Neural cell (in vitro differentiated cells): ENCODE results near the gene MYRF. TPM values are rescaled to one million over a fixed set of nuclear protein-coding genes. Genes with fewer than 3 reads are reported as not detected.

Source experiments
- H2AFZ ChIP-seq: fragments of 200-600, 300-800 bp; sonication (generic), shearing (Covaris generic); 2 replicates; pipeline ENCODE4 v1.6.0; 2014; ENCODE audit warnings: low read depth, mild to moderate bottlenecking, antibody characterized with exemption, low read length, moderate library complexity
- H3F3A ChIP-seq: fragments of 200-600 bp; shearing (Covaris generic); 2 replicates; pipeline ENCODE4 v1.6.1; 2016; ENCODE audit warnings: mild to moderate bottlenecking, moderate library complexity, mixed read lengths, antibody characterized with exemption, low read length; ENCODE audit not compliant: insufficient read depth, poor library complexity, severe bottlenecking
- H3K27ac ChIP-seq: fragments of 200-600, 300-800 bp; sonication (generic), shearing (Covaris generic); 2 replicates; pipeline ENCODE4 v1.5.1; 2014; ENCODE audit warnings: mild to moderate bottlenecking, low read length, moderate library complexity
- H3K27me3 ChIP-seq: fragments of 300-800, 200-600 bp; sonication (generic), shearing (Covaris generic); 2 replicates; pipeline ENCODE4 v1.6.0; 2014; ENCODE audit warnings: mild to moderate bottlenecking, low read depth, low read length, moderate library complexity; ENCODE audit not compliant: insufficient read depth
- H3K36me3 ChIP-seq: fragments of 300-800, 200-600 bp; sonication (generic), shearing (Covaris generic); 2 replicates; pipeline ENCODE4 v1.5.1; 2014; ENCODE audit warnings: mild to moderate bottlenecking, antibody characterized with exemption, low read length, moderate library complexity; ENCODE audit not compliant: insufficient read depth
- H3K4me2 ChIP-seq: fragments of 300-800, 200-600 bp; sonication (generic), shearing (Covaris generic); 2 replicates; pipeline ENCODE4 v1.6.0; 2014; ENCODE audit warnings: mild to moderate bottlenecking, low read length
- H3K4me3 ChIP-seq: fragments of 300-800, 200-600 bp; sonication (generic), shearing (Covaris generic); 2 replicates; pipeline ENCODE4 v1.5.1; 2014; ENCODE audit warnings: mild to moderate bottlenecking, low read length, moderate library complexity
- H3K79me2 ChIP-seq: fragments of 200-600 bp; shearing (Covaris generic); replicated peaks from 2 replicates; pipeline ENCODE4 v1.6.0; 2014; ENCODE audit warnings: mild to moderate bottlenecking, low read length, moderate library complexity; ENCODE audit not compliant: insufficient read depth
- H3K9ac ChIP-seq: fragments of 300-800, 200-600 bp; sonication (generic), shearing (Covaris generic); 2 replicates; pipeline ENCODE4 v1.6.1; 2016; ENCODE audit warnings: mild to moderate bottlenecking, low read length, mixed read lengths
- H3K9me2 ChIP-seq: fragments of 200-600 bp; shearing (Covaris generic); 2 replicates; pipeline ENCODE4 v1.6.1; 2016; ENCODE audit warnings: mild to moderate bottlenecking, low read length, mixed read lengths; ENCODE audit not compliant: insufficient read depth
- H3K9me3 ChIP-seq: fragments of 200-600, 300-800 bp; sonication (generic), shearing (Covaris generic); 2 replicates; pipeline ENCODE4 v1.6.1; 2016; ENCODE audit warnings: mild to moderate bottlenecking, mixed run types, low read length, moderate library complexity, mixed read lengths
- H4K20me1 ChIP-seq: fragments of 200-600 bp; shearing (Covaris generic); 2 replicates; pipeline ENCODE4 v1.6.1; 2016; ENCODE audit warnings: mild to moderate bottlenecking, mixed run types; ENCODE audit not compliant: insufficient read depth
- CTCF ChIP-seq: fragments of 450-650 bp; IDR thresholded peaks from 2 replicates; pipeline ENCODE4 v1.5.1; 2014; ENCODE audit warnings: antibody characterized with exemption, mild to moderate bottlenecking, moderate library complexity; ENCODE audit not compliant: poor library complexity, severe bottlenecking
- EP300 ChIP-seq: fragments of 450-650 bp; conservative IDR thresholded peaks from 2 replicates; pipeline ENCODE4 v1.6.1; 2014; ENCODE audit warnings: antibody characterized with exemption, mild to moderate bottlenecking, moderate library complexity; ENCODE audit not compliant: poor library complexity, severe bottlenecking
- EZH2 ChIP-seq: fragments of 200-600, 300-800 bp; shearing (Covaris generic), sonication (generic); IDR thresholded peaks from 2 replicates; pipeline ENCODE4 v1.6.1; 2014; ENCODE audit warnings: antibody characterized with exemption, low read length, borderline replicate concordance, mild to moderate bottlenecking; ENCODE audit not compliant: insufficient read depth, poor library complexity, severe bottlenecking
- MXI1 ChIP-seq: fragments of 450-650 bp; conservative IDR thresholded peaks from 2 replicates; pipeline ENCODE4 v1.6.1; 2014; ENCODE audit warnings: antibody characterized with exemption, mild to moderate bottlenecking; ENCODE audit not compliant: poor library complexity, severe bottlenecking
- RAD21 ChIP-seq: fragments of 450-650 bp; conservative IDR thresholded peaks from 2 replicates; pipeline ENCODE4 v1.6.1; 2014; ENCODE audit warnings: antibody characterized with exemption, mild to moderate bottlenecking, moderate library complexity
- SMC3 ChIP-seq: fragments of 450-650 bp; conservative IDR thresholded peaks from 2 replicates; pipeline ENCODE4 v1.6.1; 2014; ENCODE audit warnings: antibody characterized with exemption, mild to moderate bottlenecking, moderate library complexity; ENCODE audit not compliant: poor library complexity
- TAF1 ChIP-seq: IDR thresholded peaks from 2 replicates; pipeline ENCODE4 v1.6.1; 2012; ENCODE audit warnings: low read depth
- polyA plus RNA-seq: library from polyadenylated mRNA; depleted of rRNA; stranded (reverse); fragments of >200 nt; gene quantifications from 2 replicates; pipeline ENCODE4 v1.2.3, GENCODE V29; 2014

MYRF gene
- polyA plus RNA-seq, 1 donor from 2014 or later = 0.16 TPM

- no peaks in the 10 kb centered on the region for H3K79me2 ChIP-seq
- no peaks in the 10 kb centered on the region for H4K20me1 ChIP-seq
- no peak overlapping the region for H3K4me2 ChIP-seq
- H3K27ac ChIP-seq = no peak overlapping the region
- H3K36me3 ChIP-seq = no peaks in the 10 kb centered on the region
- no peaks in the 10 kb centered on the region for H3F3A ChIP-seq
- H3K4me3 ChIP-seq = no peak overlapping the region
- TF ChIP-seq MXI1 (no peak), EZH2 (no peak)
- H3K9ac ChIP-seq = no peak overlapping the region
- H3K27me3 ChIP-seq = no peaks in the 10 kb centered on the region
- no peak overlapping the region for H2AFZ ChIP-seq
- no peaks in the 10 kb centered on the region for H3K9me3 ChIP-seq
- H3K9me2 ChIP-seq = no peaks in the 10 kb centered on the region
Observed at GRCh38 chr11:61745781-61746441, 6.5 kb upstream of the MYRF start.

GRCh38 chr11:61746442-61747191 lies 5.8 kb upstream of the MYRF start:
- Histone ChIP-seq H3K79me2 (no peaks in the 10 kb centered on the region), H2AFZ (no peak overlapping the region), H3K36me3 (no peaks in the 10 kb centered on the region), H3K4me2 (no peak overlapping the region), H4K20me1 (no peaks in the 10 kb centered on the region), H3K27ac (no peak overlapping the region), H3F3A (no peaks in the 10 kb centered on the region), H3K9me2 (no peaks in the 10 kb centered on the region), H3K9ac (no peak overlapping the region), H3K9me3 (no peaks in the 10 kb centered on the region), H3K27me3 (no peaks in the 10 kb centered on the region), H3K4me3 (no peak overlapping the region)
- TF ChIP-seq TAF1 = no peak
- no peak for TF ChIP-seq RAD21
- TF ChIP-seq CTCF = no peak
- no peak for TF ChIP-seq SMC3

GRCh38 chr11:61747192-61747966 lies 5.1 kb upstream of the MYRF start:
- no peak overlapping the region for H3K27ac ChIP-seq
- no peak overlapping the region for H3K9ac ChIP-seq
- no peaks in the 10 kb centered on the region for H3K79me2 ChIP-seq

More at GRCh38 chr11:61747192-61747966, 5.1 kb upstream of the MYRF start:
- Histone ChIP-seq H4K20me1 (no peaks in the 10 kb centered on the region), H3F3A (no peaks in the 10 kb centered on the region), H3K4me2 (no peak overlapping the region), H3K36me3 (no peaks in the 10 kb centered on the region), H2AFZ (no peak overlapping the region), H3K4me3 (no peak overlapping the region), H3K9me3 (no peaks in the 10 kb centered on the region), H3K9me2 (no peaks in the 10 kb centered on the region), H3K27me3 (peaks cover 6% of the 10 kb centered on the region)
- no peak for TF ChIP-seq EP300
- peak; percentile 38 for TF ChIP-seq SMC3
- TF ChIP-seq TAF1 = no peak
- TF ChIP-seq CTCF = peak; percentile 55
- peak; percentile 16 for TF ChIP-seq RAD21
